OCI-M1 (cell line): ENCODE results near the gene ERG.

Experiments
- DNase-seq: peaks from one replicate; lab custom pipeline; 2025; lab: John Stamatoyannopoulos, UW

Gene ERG

DNA sequence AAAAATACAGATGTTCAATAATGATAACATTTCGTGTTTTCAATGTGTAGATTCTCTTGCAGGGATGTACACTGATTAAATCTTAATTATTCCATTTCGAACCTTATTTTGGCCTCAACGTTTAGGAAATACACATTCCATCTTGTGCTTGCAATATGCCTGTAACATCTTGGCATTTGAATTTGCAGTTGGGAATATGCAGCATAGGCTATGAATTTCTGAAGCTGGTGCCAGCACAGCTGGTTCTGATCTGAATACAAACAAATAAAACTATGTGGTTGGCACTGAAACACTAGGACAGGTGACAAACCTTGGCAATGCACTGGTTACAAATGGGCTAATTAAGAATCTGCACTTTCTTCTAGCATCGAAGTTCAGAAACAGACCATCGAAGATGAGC lies 108.4 kb downstream of the ERG start:
- DNase-seq: no peak

DNA sequence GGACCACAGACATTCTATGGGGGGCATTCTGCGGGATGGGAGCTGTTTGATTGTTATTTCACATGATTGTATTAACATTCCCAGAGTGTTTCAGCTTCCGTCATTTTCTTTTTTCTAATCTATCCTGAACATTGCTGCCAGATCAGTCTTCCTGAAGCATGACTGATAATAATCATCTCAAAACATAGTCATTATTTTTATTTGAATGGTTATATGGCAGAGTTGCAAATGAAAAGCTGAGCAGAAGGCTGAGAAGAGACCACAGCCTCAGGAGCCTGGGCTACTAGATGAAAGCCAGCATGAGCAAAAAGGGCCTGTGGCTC lies 109.0 kb downstream of the ERG start:
- no peak for DNase-seq

DNA sequence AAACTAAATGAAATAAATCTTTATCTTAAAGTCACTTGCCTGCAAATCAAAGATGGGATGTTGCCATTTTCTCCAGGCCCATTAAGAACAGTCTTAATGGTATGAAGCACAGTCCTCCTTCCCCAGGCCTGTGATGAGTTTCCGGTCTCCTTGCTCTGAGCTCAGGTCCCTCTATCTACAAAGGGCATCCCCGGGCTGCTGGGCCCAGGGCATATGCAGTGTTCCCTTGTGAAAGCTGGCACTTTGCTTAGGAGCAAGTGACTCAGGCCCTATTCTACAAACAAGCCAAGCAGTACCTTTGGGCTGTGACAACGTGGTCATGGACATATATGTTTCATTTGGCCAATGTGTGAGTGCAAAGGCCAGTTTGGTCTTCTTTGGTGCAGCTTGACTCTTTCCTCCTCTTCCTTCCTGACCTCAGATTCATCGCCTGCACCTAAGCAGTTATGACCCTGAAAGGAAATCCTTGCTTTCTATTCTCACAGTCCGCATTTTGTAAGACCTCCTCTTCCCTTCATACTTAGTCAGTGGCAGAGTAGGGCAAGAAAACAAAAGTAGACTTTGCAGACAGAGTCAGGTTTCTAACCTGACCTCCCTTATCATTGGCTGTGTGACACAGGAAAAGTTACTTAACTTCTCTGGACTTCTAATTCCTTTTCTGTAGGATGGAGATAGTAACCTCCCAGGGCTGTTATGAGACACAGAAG lies 109.5 kb downstream of the ERG start:
- DNase-seq: no peak

DNA sequence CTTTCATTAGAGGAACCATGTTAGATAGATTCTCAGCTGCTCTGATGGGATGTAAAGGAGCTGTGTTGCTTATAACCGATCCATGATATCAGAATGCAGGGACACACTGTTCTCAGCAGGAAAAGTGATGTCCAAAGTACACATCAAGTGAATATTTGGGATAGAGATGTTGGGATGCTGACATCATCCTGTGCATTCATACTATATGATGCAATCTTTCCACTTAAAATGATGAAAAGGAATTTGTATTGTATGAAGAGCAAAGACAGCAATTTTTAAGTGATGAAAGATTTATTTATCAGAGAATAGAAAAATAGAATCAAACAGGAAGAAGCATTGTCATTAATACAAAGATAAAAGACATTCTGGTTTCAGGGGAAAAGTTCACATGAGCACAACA lies 110.1 kb downstream of the ERG start:
- no peak for DNase-seq

DNA sequence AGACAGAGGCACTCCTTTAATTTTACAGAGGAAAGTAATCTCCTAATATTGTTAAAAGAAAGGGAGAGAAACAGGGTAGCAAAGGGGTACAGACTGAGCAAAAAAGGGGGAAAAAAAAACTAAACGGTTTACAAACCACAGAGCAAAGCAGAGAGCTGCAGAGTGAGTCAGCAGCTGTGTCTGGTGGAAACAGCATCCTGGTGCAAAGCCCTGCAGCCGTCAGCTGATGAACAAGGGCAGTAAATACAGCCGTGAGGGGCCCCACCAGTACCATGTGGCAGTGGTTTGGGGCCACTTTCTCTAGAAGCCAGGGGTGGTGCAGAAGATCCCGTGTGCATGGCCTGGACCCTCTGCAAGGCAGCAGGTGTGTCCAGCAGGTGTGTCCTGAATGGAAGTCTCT lies 111.3 kb downstream of the ERG start:
- DNase-seq: peak; percentile 73

DNA sequence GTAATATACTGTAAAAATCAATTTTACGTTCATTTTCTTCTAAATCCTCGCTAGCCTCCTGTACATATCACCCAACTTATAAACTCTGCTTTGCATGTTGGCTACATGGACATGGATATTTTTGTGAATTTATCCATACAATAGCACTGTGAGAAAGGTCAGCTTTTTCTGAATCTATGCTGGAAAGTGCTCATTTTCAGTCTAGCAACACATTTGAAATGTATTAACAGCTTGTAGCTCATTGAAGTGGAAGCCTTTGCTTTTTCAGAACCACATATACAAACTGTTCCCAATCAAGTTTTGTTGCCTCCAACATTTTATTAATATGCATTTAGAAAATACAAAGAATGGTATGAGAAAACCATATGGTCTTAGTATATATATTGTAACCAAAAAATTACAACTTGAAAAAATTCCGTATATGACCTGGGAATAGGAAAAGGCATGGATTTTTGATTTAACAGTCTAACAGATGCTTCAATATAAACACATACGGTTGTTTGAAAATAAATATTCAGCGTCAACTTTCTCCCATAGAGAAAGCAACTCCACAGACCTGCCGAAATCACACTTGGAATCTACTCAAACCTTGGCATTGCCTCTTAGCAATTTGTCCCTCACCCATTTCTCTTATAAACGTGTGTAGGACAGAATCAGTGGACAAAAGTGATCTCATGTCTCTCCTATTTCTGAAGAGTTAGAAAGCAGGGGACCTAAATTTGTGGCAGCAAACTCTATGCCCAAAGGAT lies 112.7 kb downstream of the ERG start:
- no peak for DNase-seq

DNA sequence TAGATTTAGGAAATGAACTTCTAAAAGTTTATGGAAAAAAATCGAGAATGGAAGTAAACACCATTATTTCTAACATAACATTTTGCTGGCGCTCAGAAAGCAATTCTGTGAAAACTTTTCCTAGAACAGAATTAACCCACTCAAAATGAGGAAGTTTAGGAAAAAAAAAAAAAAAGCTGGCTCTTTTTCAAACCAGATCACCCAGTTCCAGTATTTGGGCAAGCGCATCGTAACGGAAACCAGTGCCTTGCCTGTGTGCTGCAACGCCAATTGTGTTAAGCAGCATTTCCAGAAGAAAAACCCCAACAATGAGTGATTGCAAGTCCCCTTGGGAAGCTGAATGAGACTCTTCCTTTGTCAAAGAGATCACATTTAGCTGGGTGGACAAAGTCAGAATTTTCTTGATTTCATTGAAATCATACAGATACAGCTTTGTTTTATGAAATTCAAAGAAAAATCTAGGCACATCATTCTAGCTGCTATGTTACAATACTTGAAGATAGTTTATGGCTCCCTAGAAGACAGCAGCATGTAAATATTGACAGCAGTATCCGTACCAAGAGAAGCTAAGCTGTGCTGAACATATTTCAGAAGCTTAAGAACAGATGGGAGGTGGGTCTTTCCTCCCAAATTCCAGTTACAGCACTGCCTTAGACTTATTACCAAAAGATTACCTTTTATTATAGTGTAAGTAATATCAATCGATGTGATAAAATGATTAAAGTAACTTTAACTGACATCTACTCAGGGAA lies 113.4 kb downstream of the ERG start:
- peak; percentile 93 for DNase-seq

DNA sequence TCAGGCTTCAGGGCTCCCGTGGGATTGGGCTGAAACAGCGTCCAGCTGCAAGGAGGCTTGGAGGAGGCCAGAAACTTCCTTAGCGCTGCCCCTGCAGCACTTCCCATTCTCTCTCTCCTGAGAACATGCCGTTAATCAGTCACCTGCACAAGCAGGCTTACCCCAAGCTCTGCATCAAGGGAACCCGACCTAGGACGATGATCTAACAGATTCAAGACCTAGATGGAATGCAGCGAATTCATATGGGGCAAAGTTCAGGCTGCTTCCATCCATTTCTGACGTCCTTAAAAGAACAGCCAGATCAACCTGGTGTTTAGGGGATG lies 114.1 kb downstream of the ERG start:
- DNase-seq: no peak

DNA sequence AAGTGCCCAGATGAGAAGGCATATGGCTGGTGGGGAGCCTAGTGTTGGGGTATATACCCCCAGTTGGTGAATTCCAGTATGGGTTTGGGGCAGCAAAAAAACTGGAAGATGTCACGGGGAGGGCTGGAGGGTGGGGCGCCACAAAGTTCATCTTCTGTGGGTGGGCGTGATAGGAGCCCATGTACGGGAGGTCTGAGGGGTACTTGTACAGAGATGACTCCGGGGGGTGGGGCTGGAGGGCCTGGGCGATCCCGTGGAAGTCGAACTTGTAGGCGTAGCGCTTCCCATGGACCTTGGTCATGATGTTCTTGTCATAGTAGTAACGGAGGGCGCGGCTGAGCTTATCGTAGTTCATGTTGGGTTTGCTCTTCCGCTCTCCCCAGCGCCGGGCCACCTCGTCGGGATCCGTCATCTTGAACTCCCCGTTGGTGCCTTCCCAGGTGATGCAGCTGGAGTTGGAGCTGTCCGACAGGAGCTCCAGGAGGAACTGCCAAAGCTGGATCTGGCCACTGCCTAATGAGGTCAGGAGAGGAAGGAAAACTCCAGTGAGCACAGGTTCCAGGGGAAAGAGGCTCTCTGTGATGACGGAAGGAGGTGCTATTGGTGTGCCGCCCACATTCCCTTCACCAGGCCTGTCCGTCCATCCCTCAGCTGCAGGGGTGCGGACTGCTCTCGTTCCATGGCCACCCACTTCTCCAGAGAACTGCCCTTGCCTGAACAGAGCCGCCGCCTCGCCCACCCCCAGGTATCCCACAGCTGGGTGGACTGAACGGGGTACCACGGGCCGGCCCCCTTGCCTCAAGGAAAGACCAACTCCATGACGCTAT lies 114.7 kb downstream of the ERG start:
- DNase-seq: no peak

DNA sequence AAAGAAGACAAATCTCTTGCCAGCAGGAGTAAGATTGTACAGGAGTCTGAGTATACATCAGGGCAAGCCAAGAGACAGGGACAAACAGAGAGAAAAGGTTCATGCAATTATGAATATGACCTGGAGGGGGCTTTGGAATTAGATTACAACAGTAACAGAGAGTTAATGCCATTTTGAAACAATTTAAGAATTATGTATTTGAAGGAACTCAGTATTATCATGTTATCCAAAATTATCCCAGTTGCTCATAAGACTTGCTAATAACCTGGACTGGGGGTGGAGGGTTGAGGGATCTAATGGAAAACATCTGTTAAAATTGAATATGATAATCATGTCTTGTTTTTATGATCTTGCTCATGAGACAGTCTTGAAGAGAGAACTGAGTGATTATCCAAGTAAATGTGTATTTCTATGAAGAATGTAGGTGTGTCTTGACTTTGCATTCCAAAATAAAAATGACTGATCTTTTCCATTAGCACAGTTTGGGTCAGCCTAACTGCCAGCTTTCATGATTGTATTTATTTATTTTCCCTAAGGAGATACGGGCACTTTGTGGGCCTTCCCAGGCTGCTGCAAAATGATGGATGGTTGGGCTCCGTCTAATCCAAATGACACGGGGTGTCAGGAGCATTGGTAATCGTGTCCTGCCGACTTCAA lies 117.7 kb downstream of the ERG start:
- peak; percentile 81 for DNase-seq

DNA sequence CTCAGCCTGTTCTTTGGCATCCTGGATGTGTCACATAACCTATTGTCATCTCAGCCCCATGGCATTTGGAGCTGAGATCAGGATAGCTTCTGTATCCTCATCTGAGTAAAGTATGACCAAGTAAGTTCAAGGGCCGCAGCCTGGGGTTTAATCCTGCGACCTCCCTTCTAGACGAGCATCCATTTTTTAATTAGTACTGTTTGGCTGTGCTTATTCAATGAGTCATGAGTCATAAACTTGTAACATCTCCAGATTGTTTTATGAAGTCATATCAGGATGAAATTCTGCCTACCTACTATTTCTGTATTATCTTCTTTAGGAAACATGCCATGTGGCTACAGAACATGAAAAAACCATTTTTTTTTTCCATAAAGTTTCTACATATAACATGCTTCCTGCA lies 119.1 kb downstream of the ERG start:
- DNase-seq: no peak

DNA sequence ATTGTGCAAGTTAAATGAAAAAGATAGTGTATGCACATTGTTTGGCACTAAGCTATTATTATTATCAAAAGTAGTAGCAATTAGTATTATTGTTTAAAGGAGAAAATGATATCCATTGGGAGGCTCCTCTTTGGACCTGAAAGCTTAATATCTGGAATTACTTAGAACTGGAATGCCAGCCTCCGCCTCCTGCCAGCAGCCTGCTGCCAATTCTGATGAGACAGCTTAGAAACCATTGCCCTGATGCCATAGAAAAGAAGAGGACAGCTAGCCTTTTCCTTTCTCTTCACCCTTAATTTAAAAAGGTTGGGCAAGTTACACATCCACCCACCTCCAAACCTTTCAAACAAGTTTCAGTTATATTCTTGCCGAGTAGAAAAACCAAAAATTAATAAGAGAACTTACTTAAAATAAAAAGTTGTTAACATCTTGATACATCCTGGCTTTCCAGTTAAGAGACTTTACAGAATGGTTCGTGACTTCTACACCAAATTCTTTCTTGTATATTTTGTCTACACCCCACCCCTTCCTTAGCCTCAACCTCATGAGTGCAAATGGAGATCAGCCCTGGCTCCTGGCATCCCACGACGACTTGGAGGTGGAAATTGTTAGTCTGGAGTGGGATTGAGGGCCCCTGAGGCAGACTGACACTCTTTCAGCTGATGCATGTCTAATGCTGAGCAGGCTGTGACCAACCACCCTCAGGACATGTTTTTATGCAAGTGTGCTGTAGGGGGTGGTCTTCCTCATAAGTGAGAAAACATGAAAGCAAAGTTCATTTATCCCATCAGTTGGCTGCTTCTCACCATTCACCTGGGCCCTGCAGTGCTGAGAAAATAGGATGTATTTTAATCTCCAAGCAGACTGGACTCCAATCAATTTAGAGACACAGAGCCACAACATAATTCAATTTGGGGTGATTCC lies 120.8 kb downstream of the ERG start:
- peak; percentile 48 for DNase-seq

DNA sequence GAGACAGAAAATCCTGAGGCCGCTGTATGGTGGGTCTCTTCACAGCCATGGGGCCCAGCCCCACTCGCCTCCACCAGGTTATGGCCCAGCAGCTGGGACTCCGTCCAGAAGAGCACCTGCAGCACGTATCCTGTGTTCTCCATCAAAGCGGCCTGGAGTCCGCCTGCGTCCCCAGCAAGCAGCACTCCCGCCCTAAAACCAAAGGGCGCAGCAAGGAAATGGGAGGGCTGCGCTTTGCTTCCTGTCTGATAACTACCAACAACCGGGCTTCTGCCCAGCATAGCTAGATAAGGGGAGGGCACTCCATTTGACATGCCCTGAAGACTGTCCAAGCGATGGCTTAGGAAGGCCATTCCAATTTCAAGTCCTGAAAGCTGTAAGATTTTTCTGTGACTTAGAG lies 121.6 kb downstream of the ERG start:
- DNase-seq: peak; percentile 59

DNA sequence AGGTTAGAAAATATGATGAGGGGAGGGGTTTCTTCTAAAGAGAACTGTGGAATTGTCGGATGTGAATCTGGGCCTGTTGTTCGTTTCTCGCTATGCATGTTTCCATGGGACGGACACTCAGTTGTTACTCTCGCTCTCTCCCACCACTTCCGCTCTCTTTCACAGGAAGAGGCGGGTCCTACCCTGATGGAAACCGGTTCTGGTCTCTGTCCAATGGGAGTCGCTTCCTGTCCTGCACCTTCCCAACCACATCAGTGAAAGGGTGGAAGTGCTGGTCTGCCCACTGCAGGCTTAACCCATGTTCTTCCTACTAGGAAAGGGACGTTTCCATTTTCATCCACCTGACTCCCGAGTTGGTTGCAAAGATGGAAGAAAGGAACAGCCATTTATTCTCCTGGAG lies 122.0 kb downstream of the ERG start:
- DNase-seq: no peak

DNA sequence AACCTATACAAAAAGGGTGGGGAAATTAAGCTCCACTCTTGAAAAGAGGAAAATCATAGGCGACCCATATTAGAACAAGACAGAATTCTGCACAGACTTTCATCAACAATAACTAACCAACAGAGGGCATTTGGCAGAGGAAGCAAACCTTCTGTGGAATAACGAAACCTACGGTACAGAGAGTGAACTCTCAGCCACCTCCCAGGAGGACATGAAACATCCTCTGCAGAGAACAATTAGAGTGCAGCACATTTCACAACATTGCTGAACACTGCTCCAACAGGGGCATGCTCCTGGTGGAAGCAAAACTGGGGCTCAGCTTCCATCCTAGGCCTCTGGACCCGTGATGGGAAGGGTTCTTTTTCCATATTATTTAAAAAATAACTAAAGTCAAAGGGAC lies 130.6 kb downstream of the ERG start:
- DNase-seq: no peak

DNA sequence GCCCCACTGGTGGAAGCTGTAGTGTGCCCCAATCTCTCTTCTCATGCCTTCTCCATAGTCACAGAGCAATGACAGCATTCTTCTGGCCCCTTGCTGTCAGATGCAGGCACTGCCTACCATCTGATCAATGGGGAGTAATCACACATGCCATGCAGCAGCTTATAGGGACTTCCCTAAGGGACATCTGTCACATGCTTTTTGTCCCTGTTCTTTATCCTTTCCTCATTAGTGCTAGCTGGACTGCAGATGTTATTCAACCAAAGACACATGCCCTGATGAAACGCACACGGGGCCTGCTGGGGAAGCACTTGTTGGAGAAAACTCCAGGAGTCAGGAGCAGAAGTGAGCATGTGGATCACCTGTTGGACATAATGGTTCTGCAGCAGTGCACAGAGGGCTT lies 132.8 kb downstream of the ERG start:
- DNase-seq: no peak

DNA sequence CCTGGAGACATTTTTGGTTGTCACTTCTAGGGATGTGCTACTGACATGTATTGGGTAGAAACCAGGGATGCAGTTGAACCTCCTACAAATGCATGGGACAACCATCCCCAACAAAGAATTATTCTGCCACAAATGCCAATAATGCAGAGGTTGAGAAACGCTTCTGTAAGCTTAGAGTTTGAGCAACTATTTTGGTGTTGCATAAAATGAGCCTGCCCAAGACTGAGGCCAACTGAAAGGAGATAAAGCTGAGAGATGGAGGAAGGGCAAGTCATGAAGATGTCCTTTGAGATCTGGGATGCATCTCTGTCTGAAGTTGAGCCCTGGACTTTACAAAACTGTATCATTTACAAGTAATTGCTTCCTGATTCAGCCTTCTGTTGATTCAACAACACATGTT lies 134.6 kb downstream of the ERG start:
- DNase-seq: no peak

DNA sequence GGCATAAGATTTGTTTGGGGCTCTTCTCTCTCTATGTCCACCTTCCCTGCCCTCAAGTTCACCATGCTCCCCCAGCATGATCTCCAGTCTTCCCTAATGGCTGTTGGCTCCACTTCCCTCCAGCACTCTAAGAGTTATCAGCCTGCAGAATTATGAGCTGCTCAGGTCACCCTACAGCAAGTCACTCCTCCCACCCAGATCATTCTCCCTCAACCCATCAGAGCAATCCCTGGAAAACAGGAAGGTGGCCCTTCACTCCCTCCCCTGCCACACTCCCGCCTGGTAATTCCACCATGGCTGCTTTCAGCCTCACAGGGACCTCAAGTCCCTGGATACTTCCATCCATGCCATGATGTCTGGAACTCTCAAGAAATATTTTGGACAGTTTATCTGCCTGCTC lies 137.0 kb downstream of the ERG start:
- no peak for DNase-seq

DNA sequence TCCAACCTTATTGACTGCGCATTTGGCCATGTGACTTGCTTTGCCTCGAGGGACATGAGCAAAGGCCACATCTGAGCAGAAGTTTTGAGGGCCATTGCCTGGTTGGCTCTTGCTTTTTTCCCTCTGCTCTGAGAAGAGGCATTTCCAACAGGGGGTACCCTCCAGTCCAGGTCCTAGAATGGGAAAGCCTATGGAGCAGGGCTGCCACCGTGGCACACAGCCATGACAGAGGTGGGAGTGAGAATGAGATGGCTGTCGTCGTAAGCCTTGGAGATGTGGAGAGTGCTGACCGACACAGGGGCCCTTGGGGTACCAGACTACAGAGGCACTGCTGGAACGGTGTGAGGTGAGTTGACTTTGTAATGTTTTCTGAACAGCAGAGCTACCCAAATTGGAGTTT lies 138.4 kb downstream of the ERG start:
- DNase-seq: no peak

DNA sequence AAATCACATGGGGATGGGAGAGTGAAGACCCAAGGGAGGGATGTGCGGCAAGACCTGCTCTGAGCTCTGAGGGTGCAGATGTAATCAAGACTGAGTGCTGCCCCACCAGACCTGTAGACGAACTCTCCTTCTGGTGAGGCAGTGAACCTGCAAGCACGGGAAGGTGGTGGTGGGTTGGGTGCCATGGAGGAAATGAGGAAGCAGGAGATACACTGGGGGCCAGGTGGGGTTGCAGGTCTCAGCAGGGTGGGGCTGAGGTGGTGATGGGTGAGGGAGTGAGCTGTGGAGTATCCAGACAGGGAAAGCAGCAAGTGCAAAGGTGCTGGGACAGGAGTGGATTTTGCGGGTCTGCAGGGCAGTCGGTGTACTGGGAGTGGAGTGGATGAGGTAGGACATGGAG lies 139.2 kb downstream of the ERG start:
- DNase-seq: no peak

DNA sequence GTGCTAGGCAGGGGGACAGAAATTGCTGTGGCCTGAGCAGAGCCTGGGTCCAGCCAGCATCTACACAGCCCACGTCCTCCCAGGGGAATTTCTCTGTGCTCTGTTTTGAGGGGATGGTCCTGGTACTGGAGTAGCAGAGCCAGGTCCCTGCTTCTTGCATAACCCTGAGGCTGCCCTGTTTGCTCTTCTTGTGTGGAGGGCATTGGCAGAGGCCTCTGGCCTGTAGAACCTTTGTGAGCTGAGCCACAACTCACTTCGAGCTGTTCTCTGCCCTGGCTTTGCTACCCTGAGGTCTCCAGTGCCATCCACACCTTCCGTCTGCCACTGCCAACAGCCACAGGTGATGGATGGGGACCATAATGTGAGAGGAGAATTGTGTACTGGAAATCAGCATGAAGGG lies 139.6 kb downstream of the ERG start:
- DNase-seq: no peak
